HG03064 (cell line): ENCODE data around the gene LAMA2.
"Not testable (repeated sequence)": the region's sequence is repeated elsewhere in the genome, so short reads cannot be mapped to it uniquely, and the experiment has no call there.

ENCODE experiments used
- ATAC-seq: cut with Tn5 transposase; IDR thresholded peaks from one replicate; pipeline ENCODE4 v1.9.1; 2021; ENCODE audit warnings: low read depth; ENCODE audit not compliant: unreplicated experiment

Gene LAMA2

DNA sequence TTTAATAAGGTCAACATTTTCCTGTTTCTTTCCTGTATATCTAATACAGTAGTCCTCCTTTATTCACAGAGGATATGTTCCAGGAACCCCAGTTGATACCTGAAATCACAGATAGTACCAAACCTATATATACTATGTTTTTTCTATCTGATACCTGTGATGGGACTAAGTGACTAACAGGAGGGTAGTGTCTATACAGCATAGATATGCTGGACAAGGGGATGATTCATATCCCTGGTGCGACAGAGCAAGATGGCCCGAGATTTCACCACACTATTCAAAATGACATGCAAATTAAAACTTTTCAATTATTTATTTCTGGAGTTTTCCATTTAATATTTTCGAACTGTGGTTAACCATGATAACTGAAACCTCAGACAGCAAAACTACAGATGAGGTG is 281.1 kb downstream of the LAMA2 start:
- ATAC-seq: no peak

DNA sequence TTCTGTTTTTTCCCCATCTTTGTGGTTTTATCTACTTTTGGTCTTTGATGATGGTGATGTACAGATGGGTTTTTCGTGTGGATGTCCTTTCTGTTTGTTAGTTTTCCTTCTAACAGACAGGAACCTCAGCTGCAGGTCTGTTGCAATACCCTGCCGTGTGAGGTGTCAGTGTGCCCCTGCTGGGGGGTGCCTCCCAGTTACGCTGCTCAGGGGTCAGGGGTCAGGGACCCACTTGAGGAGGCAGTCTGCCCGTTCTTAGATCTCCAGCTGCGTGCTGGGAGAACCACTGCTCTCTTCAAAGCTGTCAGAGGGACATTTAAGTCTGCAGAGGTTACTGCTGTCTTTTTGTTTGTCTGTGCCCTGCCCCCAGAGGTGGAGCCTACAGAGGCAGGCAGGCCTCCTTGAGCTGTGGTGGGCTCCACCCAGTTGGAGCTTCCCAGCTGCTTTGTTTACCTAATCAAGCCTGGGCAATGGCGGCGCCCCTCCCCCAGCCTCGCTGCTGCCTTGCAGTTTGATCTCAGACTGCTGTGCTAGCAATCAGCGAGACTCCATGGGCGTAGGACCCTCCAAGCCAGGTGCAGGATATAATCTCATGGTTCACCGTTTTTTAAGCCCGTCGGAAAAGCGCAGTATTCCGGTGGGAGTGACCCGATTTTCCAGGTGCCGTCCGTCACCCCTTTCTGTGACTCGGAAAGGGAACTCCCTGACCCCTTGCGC is 289.5 kb downstream of the LAMA2 start:
- ATAC-seq: not testable (repeated sequence)

DNA sequence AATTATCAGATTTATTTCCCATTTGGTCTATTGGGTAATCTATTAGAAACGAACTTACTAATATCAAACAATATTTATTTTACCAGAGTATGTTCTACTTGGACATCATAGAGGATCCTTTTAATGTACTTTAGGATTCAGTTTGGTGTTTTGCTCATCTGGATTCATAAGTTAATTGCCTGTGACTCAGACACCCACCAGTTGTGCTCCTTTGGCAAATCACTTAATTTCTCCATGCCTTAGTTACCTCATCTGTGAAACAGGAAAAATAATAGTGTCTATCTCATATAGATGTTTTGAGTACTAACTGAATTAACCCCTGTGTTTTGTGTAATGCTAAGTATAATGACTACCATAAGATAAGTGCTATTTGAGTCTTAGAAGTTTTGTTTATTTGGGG is 292.1 kb downstream of the LAMA2 start:
- ATAC-seq: no peak

DNA sequence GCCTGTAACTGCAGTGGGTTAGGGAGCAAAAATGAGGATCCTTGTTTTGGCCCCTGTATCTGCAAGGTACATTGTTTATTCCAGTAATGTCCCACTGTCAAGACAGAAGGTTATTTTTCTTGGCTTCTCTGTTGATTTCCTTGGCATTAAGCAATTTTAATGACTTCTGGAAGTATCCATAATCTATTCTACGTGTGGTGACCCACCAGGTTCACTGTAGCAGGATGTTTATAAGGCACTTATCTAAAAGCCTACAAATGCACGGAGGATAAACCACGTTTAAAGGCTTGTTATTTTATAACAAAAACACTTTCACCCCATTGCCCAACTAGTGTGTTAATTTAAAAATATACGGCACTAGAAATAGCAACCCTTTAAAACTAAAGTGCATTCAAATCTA is 294.9 kb downstream of the LAMA2 start:
- ATAC-seq: no peak

DNA sequence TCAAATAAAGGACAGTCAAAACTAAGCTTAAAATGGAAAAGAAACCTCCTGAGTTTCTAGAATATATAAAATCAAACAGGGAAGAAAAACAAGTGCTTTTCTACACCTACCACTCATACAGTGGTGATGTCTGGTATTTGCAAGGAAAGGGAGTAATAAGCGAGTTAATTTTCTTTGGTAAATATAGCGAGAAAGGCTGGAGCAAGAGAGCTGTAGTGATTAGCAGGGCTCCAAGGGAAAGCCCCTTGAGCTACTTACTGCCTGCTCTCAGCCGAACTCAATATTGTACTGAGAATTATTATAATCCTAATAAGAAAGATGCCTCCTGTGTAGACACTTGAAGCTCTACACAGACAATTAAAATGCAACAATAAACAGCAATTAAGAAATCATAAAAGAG is 296.3 kb downstream of the LAMA2 start:
- ATAC-seq: no peak

DNA sequence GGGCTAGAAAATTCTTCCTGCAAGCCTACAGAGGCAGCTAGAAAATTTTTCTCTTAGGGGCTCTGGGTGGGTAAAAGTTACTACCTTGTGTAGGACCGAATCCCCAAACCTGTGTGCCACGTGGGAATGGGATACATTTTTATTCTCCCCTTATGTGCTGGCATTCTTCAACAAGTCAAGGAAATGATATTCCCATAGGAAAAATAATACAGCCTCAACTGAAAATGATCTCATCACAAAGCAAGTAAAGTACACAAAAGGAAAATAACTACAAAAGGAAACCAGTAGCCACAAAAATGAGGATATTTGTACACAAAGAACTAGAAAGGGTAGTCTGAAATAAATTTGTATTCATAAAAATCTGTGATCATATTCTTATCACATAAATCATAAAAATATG is 298.1 kb downstream of the LAMA2 start:
- no peak for ATAC-seq

DNA sequence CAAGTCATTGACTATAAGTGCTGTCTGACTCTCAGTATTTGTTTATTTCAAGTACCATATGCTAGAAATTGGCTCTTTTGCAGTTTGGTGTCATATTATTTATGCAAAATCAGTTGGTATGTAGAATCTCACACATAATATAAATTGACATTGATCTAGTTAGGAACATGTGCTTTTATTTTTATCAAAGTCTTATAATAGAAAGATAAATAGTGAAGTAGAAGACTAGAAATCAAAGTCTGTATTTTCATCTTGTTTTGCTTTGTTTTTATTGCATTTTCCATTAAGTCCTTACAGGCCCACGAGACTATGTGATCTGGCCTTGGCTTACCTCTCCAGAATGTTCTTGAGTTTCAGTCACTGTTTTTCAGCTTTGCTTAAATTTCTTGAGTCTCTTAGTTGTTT is 300.3 kb downstream of the LAMA2 start:
- no peak for ATAC-seq

DNA sequence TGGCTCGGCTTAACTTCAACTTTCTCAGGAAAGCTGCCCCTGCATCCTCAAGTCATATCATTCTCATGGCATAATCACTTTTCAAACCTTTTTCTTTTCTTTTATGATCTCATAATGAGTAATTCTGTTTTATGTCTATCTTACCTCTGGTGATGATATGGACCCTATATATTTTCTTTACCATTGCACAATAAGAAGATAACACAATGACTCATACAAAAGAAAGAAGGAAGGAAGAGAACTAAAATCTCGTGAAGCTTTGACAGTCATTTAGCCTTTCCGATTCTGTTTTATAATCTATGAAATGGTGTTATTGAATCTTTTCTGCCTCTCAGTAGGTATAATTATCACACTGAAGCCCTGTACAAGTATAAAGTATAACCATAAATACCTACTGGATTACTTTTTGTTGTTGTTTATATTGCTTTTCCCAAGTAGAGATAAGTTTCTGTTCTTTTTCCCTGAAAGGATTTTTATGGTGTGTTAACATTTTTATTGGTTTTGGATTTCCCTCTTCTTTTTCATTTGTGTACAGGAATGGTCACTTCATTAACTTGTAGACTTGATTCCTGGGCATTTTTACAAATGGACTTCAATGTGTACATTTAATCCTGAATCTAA is 300.9 kb downstream of the LAMA2 start:
- ATAC-seq: no peak

DNA sequence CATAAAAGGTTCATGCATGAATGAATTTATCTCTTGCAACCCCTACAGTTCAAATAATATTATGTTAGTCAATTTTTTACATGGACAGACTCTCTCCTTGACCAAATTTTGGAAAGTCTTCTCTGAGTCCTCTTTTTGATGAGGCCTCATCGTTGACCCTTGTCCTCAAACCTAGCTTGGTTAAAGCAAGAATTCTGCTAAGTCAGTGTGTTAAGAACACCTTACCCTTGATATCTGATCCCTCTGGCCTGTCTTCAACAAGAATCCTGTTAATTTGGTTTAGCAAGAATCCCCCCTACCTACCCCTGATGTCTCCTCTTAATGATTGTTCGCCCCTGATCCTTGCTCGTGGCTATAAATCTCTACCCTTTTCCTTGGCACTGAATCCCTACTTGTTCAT is 301.4 kb downstream of the LAMA2 start:
- no peak for ATAC-seq

DNA sequence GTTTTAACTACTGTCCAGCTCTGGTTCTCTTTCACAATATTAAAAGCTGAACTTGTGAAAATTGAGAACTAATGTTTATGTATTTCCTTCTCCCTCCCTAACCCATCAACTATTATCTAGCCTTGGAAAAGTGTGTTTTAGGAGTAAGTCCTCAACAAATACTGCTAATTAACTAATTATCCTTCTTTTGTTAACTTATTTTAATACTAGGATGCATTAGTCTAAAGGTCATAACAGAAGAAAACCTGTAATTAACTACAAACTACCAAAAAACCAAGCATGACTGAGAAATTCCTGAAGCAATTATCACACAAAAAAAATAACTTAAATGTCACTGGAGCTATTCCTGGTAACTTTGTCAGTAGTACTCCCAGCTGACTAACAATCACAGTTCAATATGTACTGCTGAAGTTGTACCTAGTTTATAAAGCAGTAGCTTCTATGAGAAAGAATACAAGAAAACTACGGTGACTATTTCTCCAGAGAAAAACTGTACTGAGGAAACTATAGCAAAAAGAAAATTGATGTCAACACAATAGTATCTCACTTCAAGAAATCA is 301.9 kb downstream of the LAMA2 start:
- no peak for ATAC-seq

DNA sequence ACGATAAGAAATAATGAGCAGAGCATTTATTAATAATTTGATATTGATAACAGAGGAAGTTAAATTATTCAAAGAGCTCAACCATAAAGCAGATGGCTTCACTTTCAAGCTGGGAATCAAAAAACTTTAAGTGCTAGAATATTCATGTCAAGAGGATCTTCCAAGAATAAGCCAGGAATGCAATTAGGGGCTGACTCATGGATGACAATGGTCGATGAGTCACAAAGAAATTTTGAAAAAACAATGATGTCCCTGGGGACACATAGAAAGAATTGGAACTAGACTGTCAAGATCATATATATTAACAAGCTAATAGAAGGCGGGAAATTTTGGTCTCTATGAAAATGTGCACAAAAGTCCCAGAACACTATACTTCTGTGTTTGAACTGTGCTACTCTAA is 304.1 kb downstream of the LAMA2 start:
- ATAC-seq: no peak

DNA sequence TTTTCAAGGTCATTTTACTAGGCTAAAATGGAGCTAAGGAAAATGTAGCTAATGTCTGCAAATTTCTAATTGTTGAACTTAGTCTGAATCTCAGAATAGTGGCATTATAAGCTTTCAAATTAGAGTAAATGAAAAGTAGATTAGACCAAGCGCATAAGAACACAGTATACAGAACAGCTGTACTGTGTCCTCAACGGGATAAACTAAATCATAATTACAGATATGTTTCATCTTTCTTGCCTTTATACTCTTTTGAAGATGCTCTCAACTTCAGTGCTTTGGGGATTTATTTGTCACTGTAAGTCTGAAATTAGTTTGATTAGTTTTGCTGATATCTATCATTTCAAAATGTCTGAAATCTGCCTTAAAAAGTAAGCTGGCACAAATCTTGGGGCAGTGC is 305.4 kb downstream of the LAMA2 start:
- ATAC-seq: no peak

DNA sequence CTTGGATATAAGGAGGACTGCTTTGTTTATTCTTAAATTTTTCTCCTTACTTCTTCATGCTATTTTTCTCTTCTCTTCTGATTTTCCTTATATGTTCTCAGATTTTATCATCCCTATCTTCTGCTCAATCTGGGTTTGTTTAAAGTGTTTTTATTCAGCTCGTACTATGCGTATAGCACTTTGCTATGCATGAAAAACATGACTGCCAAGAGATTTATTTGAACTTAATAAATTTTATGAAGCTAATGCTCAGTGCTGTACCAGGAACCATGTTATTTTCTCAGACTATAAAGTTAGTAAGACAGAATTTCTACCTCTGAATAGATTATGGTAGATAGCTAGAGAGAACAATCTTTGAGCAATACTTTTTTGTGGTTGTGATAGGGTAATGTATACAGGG is 305.9 kb downstream of the LAMA2 start:
- ATAC-seq: no peak

DNA sequence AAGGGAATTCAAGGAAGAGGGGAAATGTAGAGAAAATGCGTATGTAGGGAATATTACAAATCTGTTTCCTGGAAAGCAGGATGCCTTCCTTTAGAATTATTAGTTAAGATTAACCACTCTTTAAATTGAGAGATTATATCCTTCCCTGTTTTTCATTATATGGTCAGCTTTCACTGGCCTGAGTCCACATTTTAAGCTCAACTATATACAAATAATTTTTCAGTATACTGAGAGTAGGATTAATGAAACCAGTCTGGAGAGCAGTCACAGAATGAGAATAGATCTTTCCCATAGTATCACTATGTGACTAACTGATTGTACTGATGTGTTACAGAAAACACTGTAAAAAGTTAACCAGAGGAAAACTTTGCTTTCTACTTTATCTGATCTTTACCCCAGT is 306.3 kb downstream of the LAMA2 start:
- ATAC-seq: no peak

DNA sequence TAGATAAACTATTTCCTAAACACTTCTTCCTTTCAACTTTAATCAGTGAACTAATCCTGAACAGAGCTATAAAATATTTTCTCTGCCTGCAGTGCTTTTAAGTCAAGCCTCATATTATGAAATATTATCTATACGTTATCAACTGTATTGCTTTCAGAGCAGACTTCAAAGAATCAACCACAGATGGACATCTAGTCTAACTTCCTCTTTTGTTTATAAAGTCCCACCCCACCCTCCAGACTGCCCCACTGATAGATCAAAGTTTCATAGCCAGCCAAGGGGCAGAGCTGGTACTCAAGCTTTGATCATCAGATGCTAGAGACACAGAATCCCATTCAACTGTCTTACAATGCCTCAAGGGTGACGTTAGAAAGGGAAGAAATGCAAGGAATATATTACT is 308.3 kb downstream of the LAMA2 start:
- ATAC-seq: no peak

DNA sequence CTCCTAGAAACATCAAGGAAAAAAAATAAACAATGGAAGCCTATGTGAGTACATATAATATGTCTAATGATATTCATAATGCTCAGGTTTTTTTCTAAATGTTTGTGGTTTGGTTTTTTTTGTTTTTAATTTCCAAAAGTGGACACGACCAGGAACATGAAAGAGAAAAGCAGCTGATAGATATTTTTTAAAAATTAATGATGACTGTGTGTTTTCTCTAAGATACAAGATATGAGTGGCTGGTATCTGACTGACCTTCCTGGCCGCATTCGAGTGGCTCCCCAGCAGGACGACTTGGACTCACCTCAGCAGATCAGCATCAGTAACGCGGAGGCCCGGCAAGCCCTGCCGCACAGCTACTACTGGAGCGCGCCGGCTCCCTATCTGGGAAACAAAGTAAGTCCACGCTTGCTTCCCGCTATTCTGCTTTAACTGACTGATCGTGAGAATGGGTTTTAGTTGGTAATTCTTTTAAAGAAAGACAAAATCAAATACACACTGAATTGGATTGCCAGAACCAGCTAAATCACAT is 309.6 kb downstream of the LAMA2 start:
- no peak for ATAC-seq

DNA sequence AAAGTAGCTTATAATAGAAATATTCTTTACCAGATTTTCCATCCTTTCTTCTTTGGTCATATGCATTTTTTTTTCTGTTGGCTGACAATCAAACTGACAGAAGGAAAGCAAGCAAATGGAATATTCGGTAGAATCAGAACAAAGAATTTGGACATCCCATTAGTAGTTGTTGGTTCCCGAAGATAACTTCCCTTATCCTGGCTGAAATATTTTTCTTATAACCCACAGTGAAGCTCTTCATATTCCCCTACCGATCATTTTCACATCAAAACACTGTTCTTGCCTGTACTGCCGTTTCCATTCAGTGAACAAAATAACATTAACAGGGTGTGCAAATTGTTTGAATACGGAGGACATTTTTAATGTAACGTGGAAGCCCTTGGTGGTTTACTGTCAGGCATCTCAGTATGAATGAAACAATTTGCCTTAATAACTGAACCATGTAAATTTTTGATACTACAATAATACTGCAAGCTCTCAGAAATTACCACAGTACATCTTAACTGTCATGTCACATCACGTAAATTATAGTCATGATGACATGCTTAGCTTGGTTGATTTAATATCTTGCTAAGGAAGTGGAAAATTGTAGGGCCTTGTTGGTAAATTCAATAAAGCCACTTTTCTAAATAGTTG is 311.5 kb downstream of the LAMA2 start:
- no peak for ATAC-seq

DNA sequence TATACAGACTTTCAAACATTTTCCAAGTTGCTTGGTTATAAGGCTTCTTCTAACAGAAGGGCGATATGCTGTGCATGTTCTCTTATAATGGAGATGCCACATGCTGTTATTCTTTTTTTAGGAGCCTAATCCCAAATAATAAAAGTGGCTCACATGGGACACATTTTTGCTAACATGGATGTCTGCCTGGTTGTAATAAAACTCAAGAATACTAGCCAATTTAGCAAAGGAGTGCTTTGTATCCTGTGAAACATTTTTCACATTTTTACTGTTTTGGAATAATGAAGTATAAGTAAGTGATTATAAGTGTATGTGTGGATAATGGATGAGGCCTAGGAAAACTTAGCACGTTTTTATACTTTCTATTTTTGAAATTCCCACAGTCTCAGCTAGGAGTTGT is 312.2 kb downstream of the LAMA2 start:
- ATAC-seq: no peak

DNA sequence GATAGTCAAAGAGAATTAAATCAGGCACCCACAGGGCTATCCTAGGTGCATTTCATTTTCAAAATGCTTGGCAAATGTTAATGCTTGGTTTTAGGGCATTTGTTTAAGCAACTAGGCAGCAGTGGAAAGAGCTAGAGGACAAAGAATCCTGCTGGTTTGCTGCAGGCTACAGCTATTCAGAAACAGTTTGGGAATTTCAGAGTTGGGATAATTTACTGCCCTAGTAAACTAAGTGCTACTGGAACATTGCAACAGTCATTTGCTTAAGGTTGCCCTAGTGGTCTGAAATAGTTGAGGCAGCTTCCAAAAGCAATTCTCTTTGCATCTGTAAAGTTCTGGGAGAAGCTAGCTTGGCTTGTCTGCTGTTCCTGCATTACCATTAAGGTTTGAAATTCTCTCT is 312.7 kb downstream of the LAMA2 start:
- no peak for ATAC-seq

DNA sequence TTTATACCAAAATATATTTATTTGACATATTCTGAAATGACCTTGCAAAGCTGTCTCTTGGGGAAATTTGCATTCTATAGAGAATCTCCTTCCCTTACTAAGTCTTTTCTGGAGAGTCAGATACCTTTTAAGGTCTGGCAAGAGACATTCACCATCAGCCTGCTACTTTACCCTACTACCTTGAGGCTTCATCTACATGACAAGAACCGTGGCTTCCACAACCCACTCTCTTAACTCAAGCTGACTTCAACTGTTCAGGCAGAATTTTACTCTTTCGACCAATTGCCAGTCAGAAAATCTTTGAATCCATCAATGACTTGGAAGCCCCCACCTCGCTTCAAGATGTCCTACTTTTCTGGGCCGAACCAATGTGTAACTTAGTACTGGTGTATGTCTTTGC is 314.2 kb downstream of the LAMA2 start:
- ATAC-seq: no peak

DNA sequence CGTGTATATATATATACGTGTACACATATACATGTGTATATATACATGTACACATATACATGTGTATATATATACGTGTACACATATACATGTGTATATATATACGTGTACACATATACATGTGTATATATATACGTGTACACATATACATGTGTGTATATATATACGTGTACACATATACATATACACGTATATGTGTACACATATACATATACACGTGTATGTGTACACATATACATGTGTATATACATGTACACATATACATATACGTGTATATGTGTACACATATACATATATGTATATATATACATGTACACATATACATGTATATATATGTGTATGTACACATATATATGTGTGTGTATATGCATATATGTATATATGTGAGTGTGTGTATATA is 317.2 kb downstream of the LAMA2 start:
- no peak for ATAC-seq
